Fibroblast of skin of right biceps (primary cell): ENCODE measurements around the gene NAPEPLD.
"Not testable (repeated sequence)": the region's sequence is repeated elsewhere in the genome, so short reads cannot be mapped to it uniquely, and the experiment has no call there.

Experiments
- DNase-seq: peaks from one replicate; pipeline ENCODE4 v3.0.0-alpha.2; 2013

Gene NAPEPLD

GRCh38 chr7:103143868-103144267, 5.0 kb downstream of the NAPEPLD start:
- DNase-seq: no peak

- no peak for DNase-seq
Observed at GRCh38 chr7:103142494-103142893, 6.4 kb downstream of the NAPEPLD start.

- DNase-seq: peak; percentile 12
Observed at GRCh38 chr7:103141753-103142404, 7.0 kb downstream of the NAPEPLD start.

GRCh38 chr7:103140685-103141084, 8.2 kb downstream of the NAPEPLD start:
- no peak for DNase-seq

GRCh38 chr7:103140061-103140460, 8.8 kb downstream of the NAPEPLD start:
- no peak for DNase-seq

GRCh38 chr7:103134836-103135554, 13.9 kb downstream of the NAPEPLD start:
- DNase-seq: peak; percentile 23

- no peak for DNase-seq
Observed at GRCh38 chr7:103132995-103133688, 15.8 kb downstream of the NAPEPLD start.

- no peak for DNase-seq
Observed at GRCh38 chr7:103130901-103131624, 17.8 kb downstream of the NAPEPLD start.

GRCh38 chr7:103129702-103130549, 19.0 kb downstream of the NAPEPLD start:
- DNase-seq: no peak

GRCh38 chr7:103127006-103127405, 21.9 kb downstream of the NAPEPLD start:
- DNase-seq: no peak

GRCh38 chr7:103124429-103124979, 24.4 kb downstream of the NAPEPLD start:
- no peak for DNase-seq

GRCh38 chr7:103123529-103123928, 25.4 kb downstream of the NAPEPLD start:
- no peak for DNase-seq

GRCh38 chr7:103121641-103122040, 27.3 kb downstream of the NAPEPLD start:
- no peak for DNase-seq

GRCh38 chr7:103120362-103120761, 28.5 kb downstream of the NAPEPLD start:
- DNase-seq: no peak

GRCh38 chr7:103119791-103120291, 29.1 kb downstream of the NAPEPLD start:
- no peak for DNase-seq

- DNase-seq: no peak
Observed at GRCh38 chr7:103117465-103117864, 31.4 kb downstream of the NAPEPLD start.

GRCh38 chr7:103116991-103117390, 31.9 kb downstream of the NAPEPLD start:
- DNase-seq: no peak

GRCh38 chr7:103116511-103116910, 32.4 kb downstream of the NAPEPLD start:
- DNase-seq: no peak

- DNase-seq: no peak
Observed at GRCh38 chr7:103115771-103116170, 33.1 kb downstream of the NAPEPLD start.

GRCh38 chr7:103114576-103115008, 34.3 kb downstream of the NAPEPLD start:
- no peak for DNase-seq

GRCh38 chr7:103113164-103113563, 35.7 kb downstream of the NAPEPLD start:
- DNase-seq: peak; percentile 95

GRCh38 chr7:103106703-103107070, 42.2 kb downstream of the NAPEPLD start:
- DNase-seq: not testable (repeated sequence)
